Measurements from ENCODE around the gene YTHDC2.
A peak's percentile ranks its signal among the peaks of the same experiment; 100 is the strongest.

The YTHDC2 gene

GRCh38 chr5:113488645-113489184 is 24.8 kb upstream of the YTHDC2 start:
- no peak for DNase-seq (ENCODE audit: low read depth, low spot score)
- Histone ChIP-seq H3K9me3 (ENCODE audit: insufficient read depth, low read length) (no peaks in the 10 kb centered on the region), H3K27me3 (ENCODE audit: insufficient read depth, insufficient read length) (peaks cover 42% of the 10 kb centered on the region), H3K9ac (ENCODE audit: insufficient read length, low read depth) (peak overlapping the region; percentile 74), H3K4me3 (ENCODE audit: insufficient read length, low read depth) (peak overlapping the region; percentile 74), H3K36me3 (ENCODE audit: insufficient read depth, insufficient read length, low read length) (no peaks in the 10 kb centered on the region), H3K4me1 (ENCODE audit: insufficient read depth, insufficient read length) (no peaks in the 10 kb centered on the region)
- TF ChIP-seq YY1 (IDR thresholded peaks at IDR 0.05; ENCODE audit: insufficient read depth, insufficient read length), result no peak
- TF ChIP-seq ZNF274 (IDR thresholded peaks at IDR 0.05; ENCODE audit: low read depth, low read length), result no peak
- TF ChIP-seq SUZ12 (IDR thresholded peaks at IDR 0.05; ENCODE audit: extremely low read depth, insufficient read depth, insufficient read length), result no peak

DNA sequence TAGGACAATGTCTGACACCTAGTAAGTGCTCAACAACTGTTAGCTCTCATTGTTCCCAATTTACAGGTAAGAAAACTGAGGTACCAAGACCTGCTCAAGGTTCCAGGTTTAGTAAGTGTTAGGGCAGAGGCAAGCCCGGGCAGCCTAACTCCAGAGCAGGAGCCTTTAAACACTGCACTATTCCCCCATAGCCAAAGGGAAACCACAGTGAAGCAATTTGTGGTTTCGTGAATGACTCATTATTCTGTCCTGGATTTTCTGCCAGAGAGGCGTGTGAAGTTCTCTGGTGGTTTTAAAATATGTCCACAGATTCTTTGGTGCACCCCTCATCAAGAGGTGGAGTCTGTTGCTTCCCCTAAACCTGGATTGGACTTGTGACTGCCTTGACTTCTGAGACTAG is 24.2 kb upstream of the YTHDC2 start:
- H3K4me1 ChIP-seq (ENCODE audit: insufficient read depth, insufficient read length), result no peaks in the 10 kb centered on the region
- peaks cover 42% of the 10 kb centered on the region for H3K27me3 ChIP-seq (ENCODE audit: insufficient read depth, insufficient read length)
- TF ChIP-seq ZNF274 (IDR thresholded peaks at IDR 0.05; ENCODE audit: low read depth, low read length) (no peak), YY1 (IDR thresholded peaks at IDR 0.05; ENCODE audit: insufficient read depth, insufficient read length) (no peak), SUZ12 (IDR thresholded peaks at IDR 0.05; ENCODE audit: extremely low read depth, insufficient read depth, insufficient read length) (no peak)
- H3K9ac ChIP-seq (ENCODE audit: insufficient read length, low read depth), result no peak overlapping the region
- DNase-seq (ENCODE audit: low read depth, low spot score), result no peak
- H3K9me3 ChIP-seq (ENCODE audit: insufficient read depth, low read length), result no peaks in the 10 kb centered on the region
- H3K36me3 ChIP-seq (ENCODE audit: insufficient read depth, insufficient read length, low read length), result no peaks in the 10 kb centered on the region
- H3K4me3 ChIP-seq (ENCODE audit: insufficient read length, low read depth), result no peak overlapping the region

- TF ChIP-seq YY1 (IDR thresholded peaks at IDR 0.05; ENCODE audit: insufficient read depth, insufficient read length) (no peak), ZNF274 (IDR thresholded peaks at IDR 0.05; ENCODE audit: low read depth, low read length) (no peak), SUZ12 (IDR thresholded peaks at IDR 0.05; ENCODE audit: extremely low read depth, insufficient read depth, insufficient read length) (no peak)
- no peak for DNase-seq (ENCODE audit: low read depth, low spot score)
- Histone ChIP-seq H3K27me3 (ENCODE audit: insufficient read depth, insufficient read length) (peaks cover 42% of the 10 kb centered on the region), H3K4me3 (ENCODE audit: insufficient read length, low read depth) (no peak overlapping the region), H3K4me1 (ENCODE audit: insufficient read depth, insufficient read length) (no peaks in the 10 kb centered on the region), H3K36me3 (ENCODE audit: insufficient read depth, insufficient read length, low read length) (no peaks in the 10 kb centered on the region), H3K9me3 (ENCODE audit: insufficient read depth, low read length) (no peaks in the 10 kb centered on the region), H3K9ac (ENCODE audit: insufficient read length, low read depth) (no peak overlapping the region)
Observed at GRCh38 chr5:113490317-113490716, 23.2 kb upstream of the YTHDC2 start.

DNA sequence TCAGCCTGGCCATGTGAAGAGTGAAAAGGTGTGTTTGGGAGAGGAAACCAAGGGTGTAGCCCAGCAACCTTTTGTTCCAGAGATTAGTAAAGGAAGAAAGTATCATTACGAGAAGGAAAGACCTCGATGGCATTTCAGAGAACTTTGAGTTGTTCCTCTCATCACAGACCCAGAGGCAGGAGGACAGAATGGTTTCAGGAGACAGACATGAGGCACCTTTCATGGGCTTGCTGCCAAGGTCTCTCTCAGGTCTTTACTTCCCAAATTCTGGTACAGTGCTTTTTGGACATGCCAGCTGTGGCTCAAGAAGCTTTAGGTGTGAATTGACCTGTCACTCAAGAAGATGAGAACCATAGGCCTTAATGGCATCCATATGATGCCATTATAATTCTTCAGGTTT is 22.5 kb upstream of the YTHDC2 start:
- H3K27me3 ChIP-seq (ENCODE audit: insufficient read depth, insufficient read length), result peaks cover 42% of the 10 kb centered on the region
- TF ChIP-seq ZNF274 (IDR thresholded peaks at IDR 0.05; ENCODE audit: low read depth, low read length) (no peak), SUZ12 (IDR thresholded peaks at IDR 0.05; ENCODE audit: extremely low read depth, insufficient read depth, insufficient read length) (no peak), YY1 (IDR thresholded peaks at IDR 0.05; ENCODE audit: insufficient read depth, insufficient read length) (no peak)
- no peaks in the 10 kb centered on the region for H3K9me3 ChIP-seq (ENCODE audit: insufficient read depth, low read length)
- no peak for DNase-seq (ENCODE audit: low read depth, low spot score)
- H3K36me3 ChIP-seq (ENCODE audit: insufficient read depth, insufficient read length, low read length), result no peaks in the 10 kb centered on the region
- H3K4me3 ChIP-seq (ENCODE audit: insufficient read length, low read depth), result no peak overlapping the region
- no peaks in the 10 kb centered on the region for H3K4me1 ChIP-seq (ENCODE audit: insufficient read depth, insufficient read length)
- no peak overlapping the region for H3K9ac ChIP-seq (ENCODE audit: insufficient read length, low read depth)

DNA sequence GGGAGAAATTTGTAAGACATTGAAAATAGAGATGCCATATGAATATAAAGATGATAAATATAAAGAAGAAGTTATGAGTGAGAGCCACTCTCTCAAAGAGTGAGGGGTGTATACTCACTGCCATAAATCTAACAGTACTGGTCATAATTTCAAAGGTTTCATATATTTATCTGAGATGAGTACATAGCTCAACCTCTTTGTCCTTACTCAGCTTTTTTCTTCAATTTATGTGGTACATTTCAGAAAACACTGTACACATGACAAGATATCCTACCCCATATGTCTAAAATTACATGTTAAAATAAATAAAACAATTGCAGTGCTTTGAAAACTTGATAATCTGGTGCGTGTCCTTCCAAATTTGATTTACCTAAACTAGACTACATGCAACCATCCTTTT is 20.0 kb upstream of the YTHDC2 start:
- no peaks in the 10 kb centered on the region for H3K9me3 ChIP-seq (ENCODE audit: insufficient read depth, low read length)
- no peaks in the 10 kb centered on the region for H3K4me1 ChIP-seq (ENCODE audit: insufficient read depth, insufficient read length)
- no peaks in the 10 kb centered on the region for H3K36me3 ChIP-seq (ENCODE audit: insufficient read depth, insufficient read length, low read length)
- H3K9ac ChIP-seq (ENCODE audit: insufficient read length, low read depth), result no peak overlapping the region
- no peak for TF ChIP-seq YY1 (IDR thresholded peaks at IDR 0.05; ENCODE audit: insufficient read depth, insufficient read length)
- no peak for TF ChIP-seq SUZ12 (IDR thresholded peaks at IDR 0.05; ENCODE audit: extremely low read depth, insufficient read depth, insufficient read length)
- no peak for TF ChIP-seq ZNF274 (IDR thresholded peaks at IDR 0.05; ENCODE audit: low read depth, low read length)
- peaks cover 26% of the 10 kb centered on the region for H3K27me3 ChIP-seq (ENCODE audit: insufficient read depth, insufficient read length)
- no peak overlapping the region for H3K4me3 ChIP-seq (ENCODE audit: insufficient read length, low read depth)
- DNase-seq (ENCODE audit: low read depth, low spot score), result no peak

DNA sequence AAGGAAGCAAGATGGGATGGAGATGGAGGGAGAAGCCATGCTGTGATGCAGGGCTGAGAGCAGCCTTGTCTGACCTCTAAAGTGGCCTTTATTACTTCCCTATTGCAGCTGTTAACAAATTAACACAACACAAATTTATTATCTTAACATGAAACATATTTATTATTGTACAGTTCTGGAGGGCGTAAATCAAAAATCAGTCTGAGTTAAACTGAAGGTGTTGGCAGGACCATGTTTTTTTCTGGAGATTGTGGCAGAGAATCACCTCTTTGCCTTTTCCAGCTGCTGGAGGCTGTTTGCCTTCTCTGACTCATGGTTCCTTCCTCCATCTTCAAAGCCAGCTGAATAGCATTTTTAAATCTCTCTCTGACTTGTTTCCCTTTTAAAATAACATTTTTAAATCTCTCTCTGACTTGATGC is 18.1 kb upstream of the YTHDC2 start:
- Histone ChIP-seq H3K36me3 (ENCODE audit: insufficient read depth, insufficient read length, low read length) (no peaks in the 10 kb centered on the region), H3K27me3 (ENCODE audit: insufficient read depth, insufficient read length) (peaks cover 7% of the 10 kb centered on the region), H3K4me1 (ENCODE audit: insufficient read depth, insufficient read length) (no peaks in the 10 kb centered on the region), H3K4me3 (ENCODE audit: insufficient read length, low read depth) (no peak overlapping the region), H3K9ac (ENCODE audit: insufficient read length, low read depth) (no peak overlapping the region), H3K9me3 (ENCODE audit: insufficient read depth, low read length) (no peaks in the 10 kb centered on the region)
- no peak for TF ChIP-seq SUZ12 (IDR thresholded peaks at IDR 0.05; ENCODE audit: extremely low read depth, insufficient read depth, insufficient read length)
- TF ChIP-seq YY1 (IDR thresholded peaks at IDR 0.05; ENCODE audit: insufficient read depth, insufficient read length), result no peak
- no peak for TF ChIP-seq ZNF274 (IDR thresholded peaks at IDR 0.05; ENCODE audit: low read depth, low read length)
- no peak for DNase-seq (ENCODE audit: low read depth, low spot score)

DNA sequence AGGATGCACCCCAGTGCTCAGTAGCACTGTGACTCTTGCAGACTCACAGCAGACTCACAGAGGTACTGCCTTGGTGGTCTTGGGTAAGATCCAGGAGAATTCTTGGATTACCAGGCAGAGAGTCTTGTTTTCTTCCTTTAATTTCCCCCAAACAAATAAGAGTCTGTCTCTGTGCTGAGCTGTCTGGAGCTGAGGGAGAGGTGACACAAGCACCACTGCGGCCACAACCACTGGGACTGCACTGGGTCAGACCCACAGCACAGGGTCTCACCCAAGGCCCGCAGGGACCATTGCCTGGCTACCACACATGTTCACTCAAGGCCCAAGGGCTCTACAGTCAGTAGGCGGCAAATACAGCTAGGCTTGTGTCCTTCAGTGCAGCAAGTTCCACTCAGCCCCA is 11.4 kb upstream of the YTHDC2 start:
- Histone ChIP-seq H3K36me3 (ENCODE audit: insufficient read depth, insufficient read length, low read length) (no peaks in the 10 kb centered on the region), H3K27me3 (ENCODE audit: insufficient read depth, insufficient read length) (no peaks in the 10 kb centered on the region)
- no peak for TF ChIP-seq YY1 (IDR thresholded peaks at IDR 0.05; ENCODE audit: insufficient read depth, insufficient read length)
- no peak for TF ChIP-seq ZNF274 (IDR thresholded peaks at IDR 0.05; ENCODE audit: low read depth, low read length)
- no peak for TF ChIP-seq SUZ12 (IDR thresholded peaks at IDR 0.05; ENCODE audit: extremely low read depth, insufficient read depth, insufficient read length)

More for the DNA sequence above, 11.4 kb upstream of the YTHDC2 start:
- H3K4me1 ChIP-seq (ENCODE audit: insufficient read depth, insufficient read length), result no peaks in the 10 kb centered on the region
- no peak overlapping the region for H3K4me3 ChIP-seq (ENCODE audit: insufficient read length, low read depth)
- no peaks in the 10 kb centered on the region for H3K9me3 ChIP-seq (ENCODE audit: insufficient read depth, low read length)
- H3K9ac ChIP-seq (ENCODE audit: insufficient read length, low read depth), result no peak overlapping the region
- no peak for DNase-seq (ENCODE audit: low read depth, low spot score)
